Immature natural killer cell (primary cell): ENCODE measurements around the gene FKBP14. TPM values are rescaled to one million over a fixed set of nuclear protein-coding genes. Genes with fewer than 3 reads are reported as not detected.

Source experiments
- DNase-seq, 3 donors: peaks; one replicate each; pipeline ENCODE4 v3.0.0; 2022; ENCODE audit warnings: mixed read lengths in 1 of 3
- H3K27ac Mint-ChIP-seq, 6 donors: one replicate each; pipeline ENCODE4 v1.8.0; 2020; ENCODE audit warnings: mixed read lengths in 6 of 6, mild to moderate bottlenecking in 5 of 6, inconsistent platforms in 4 of 6, moderate library complexity in 3 of 6
- H3K27me3 Mint-ChIP-seq, 3 donors: one replicate each; pipeline ENCODE4 v1.8.0; 2020 to 2021; ENCODE audit warnings: low read depth in 3 of 3, mild to moderate bottlenecking in 3 of 3, mixed read lengths in 3 of 3, moderate library complexity in 3 of 3, inconsistent platforms in 1 of 3
- H3K36me3 Mint-ChIP-seq, 3 donors: one replicate each; pipeline ENCODE4 v1.8.0; 2020; ENCODE audit warnings: mixed read lengths in 3 of 3, inconsistent platforms in 2 of 3, mild to moderate bottlenecking in 2 of 3
- H3K4me1 Mint-ChIP-seq, 2 donors: one replicate each; pipeline ENCODE4 v1.8.0; 2020; ENCODE audit warnings: inconsistent platforms in 2 of 2, mild to moderate bottlenecking in 2 of 2, mixed read lengths in 2 of 2, moderate library complexity in 1 of 2
- H3K4me3 Mint-ChIP-seq, 5 donors: one replicate each; pipeline ENCODE4 v1.8.0; 2020; ENCODE audit warnings: mild to moderate bottlenecking in 5 of 5, mixed read lengths in 5 of 5, inconsistent platforms in 3 of 5, moderate library complexity in 3 of 5
- H3K9me3 Mint-ChIP-seq, 6 donors: one replicate each; pipeline ENCODE4 v1.8.0; 2020; ENCODE audit warnings: mild to moderate bottlenecking in 6 of 6, mixed read lengths in 6 of 6, inconsistent platforms in 4 of 6, moderate library complexity in 3 of 6
- polyA plus RNA-seq, 3 donors: library from polyadenylated mRNA; unstranded; fragments of 300-500 nt; fragmentation: Illumina TruSeq; gene quantifications; one replicate each; pipeline ENCODE4 v1.2.3, GENCODE V29; 2021

The FKBP14 gene
- polyA plus RNA-seq, 3 donors from 2014 or later = 1.1 to 1.9 (median 1.5) TPM

DNA sequence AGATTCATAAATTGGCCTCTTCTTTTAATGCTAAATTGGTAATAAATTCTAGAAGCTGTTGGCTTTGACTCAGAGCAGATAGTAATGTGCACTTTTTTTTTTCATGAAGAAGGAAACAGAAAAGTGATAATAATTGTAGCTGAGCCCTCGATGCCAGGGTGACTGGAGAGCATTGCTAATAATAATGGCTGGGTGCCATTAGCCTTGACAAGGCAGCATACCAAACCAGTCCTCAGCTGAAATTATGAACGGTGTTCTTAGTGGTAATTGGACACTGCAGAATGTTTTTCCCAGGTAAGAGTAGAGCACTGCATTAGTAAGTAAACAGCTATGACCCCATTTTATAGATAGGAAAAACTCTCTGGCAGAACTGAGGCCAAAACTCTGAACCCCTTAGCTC is 20.6 kb upstream of the FKBP14 start:
- H3K4me1 Mint-ChIP-seq = peaks cover 0 to under 1% of the 10 kb centered on the region in 2 donors
- no peak overlapping the region for H3K4me3 Mint-ChIP-seq
- DNase-seq = no peak
- no peak overlapping the region for H3K27ac Mint-ChIP-seq
- H3K27me3 Mint-ChIP-seq = no peaks in the 10 kb centered on the region
- H3K36me3 Mint-ChIP-seq = peaks cover 20 to 40% (median 23%) of the 10 kb centered on the region in 3 donors
- no peaks in the 10 kb centered on the region for H3K9me3 Mint-ChIP-seq

DNA sequence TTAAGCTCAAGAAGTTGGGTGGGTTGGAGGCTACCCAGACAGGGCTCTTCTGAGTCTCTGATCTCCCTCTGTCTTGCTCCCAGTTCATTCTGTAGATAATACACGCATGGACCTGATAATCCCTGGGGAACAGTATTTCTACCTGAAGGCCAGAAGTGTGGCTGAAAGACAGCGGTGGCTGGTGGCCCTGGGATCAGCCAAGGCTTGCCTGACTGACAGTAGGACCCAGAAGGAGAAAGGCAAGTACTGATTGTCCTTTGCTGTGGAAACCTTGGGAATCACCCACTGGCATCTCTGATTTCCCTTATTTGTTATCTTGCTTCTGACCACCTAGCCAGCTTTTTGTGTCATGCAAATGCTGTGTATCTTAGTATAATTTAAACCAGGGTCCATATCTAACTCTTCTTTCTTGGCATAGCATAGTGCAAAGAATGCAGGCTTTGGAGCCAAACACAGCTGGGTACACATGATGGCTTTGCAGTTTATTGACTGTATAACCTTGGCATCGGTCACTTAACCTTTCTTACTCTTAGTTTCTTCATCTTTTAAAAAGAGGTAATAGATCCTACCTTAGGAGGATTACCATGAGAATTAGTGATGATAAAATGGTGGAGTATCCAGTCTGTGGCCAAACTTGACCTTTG is 19.7 kb upstream of the FKBP14 start:
- H3K27ac Mint-ChIP-seq = peak overlapping the region in 1 of 6 donors; percentile 14
- H3K4me1 Mint-ChIP-seq = peaks cover 0 to 5% of the 10 kb centered on the region in 2 donors
- H3K4me3 Mint-ChIP-seq = no peak overlapping the region
- no peaks in the 10 kb centered on the region for H3K27me3 Mint-ChIP-seq
- H3K9me3 Mint-ChIP-seq = no peaks in the 10 kb centered on the region
- peaks cover 20 to 40% (median 23%) of the 10 kb centered on the region in 3 donors for H3K36me3 Mint-ChIP-seq
- no peak for DNase-seq

DNA sequence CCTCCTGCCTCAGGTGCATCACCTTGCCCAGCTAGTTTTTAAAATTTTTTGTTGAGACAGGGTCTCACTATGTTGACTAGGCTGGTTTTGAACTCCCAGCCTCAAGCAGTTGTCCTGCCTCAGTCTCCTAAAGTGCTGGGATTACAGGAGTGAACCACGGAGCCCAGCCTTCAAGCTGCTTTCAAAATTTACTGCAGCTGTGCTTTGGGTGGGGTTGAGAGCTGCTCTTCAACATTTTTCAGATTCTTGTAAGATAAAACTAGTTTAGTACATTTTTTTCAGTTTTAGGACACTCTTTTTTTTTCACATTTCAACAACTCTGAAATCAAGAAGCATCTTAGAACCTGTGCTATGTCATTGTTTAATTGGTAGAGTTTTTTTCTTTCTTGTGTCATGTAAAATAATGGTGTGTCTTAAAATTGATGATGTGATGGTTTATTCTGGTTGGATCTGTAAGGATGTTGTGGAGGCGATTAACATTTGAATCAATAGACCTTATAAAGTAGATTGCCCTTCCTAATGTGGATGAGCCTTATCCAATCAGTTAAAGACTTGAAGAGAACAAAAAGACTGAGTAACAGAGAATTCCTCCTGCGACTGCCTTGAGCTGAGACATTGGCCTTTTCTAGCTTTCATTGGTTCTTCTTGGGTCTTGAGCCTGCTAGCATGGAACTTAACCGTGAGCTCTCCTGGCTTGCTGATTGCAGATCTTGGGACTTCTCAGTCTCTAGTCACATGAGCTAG is 15.2 kb upstream of the FKBP14 start:
- Mint-ChIP-seq H3K36me3 (peaks cover 6 to 15% (median 9%) of the 10 kb centered on the region in 3 donors), H3K4me1 (peaks cover 3 to 5% of the 10 kb centered on the region in 2 donors), H3K9me3 (no peaks in the 10 kb centered on the region), H3K27ac (peak overlapping the region in 2 of 6 donors; percentile 42 to 52), H3K4me3 (no peak overlapping the region), H3K27me3 (no peaks in the 10 kb centered on the region)
- no peak for DNase-seq

DNA sequence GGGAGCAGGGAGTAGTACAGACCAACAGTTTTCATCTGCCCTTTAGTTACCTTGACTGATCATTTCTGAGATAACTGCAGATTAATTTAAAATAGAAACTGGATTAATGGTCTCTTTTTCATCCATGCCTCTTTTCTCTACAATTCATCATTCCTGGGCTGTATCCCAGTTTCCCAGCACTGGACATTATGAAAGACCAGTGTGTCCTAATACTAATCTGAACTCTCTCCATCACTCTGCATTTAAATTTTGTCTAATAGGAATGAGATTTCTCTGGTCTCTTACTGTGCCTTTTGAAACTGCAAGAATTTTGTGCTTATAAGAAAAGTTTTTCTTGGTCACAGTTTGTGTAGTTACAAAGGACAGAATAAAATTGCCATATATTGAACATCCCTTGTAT is 14.4 kb upstream of the FKBP14 start:
- Mint-ChIP-seq H3K36me3 (peaks cover 0 to 7% (median 5%) of the 10 kb centered on the region in 3 donors), H3K4me1 (peaks cover 3 to 5% of the 10 kb centered on the region in 2 donors), H3K27me3 (no peaks in the 10 kb centered on the region), H3K9me3 (no peaks in the 10 kb centered on the region), H3K27ac (no peak overlapping the region), H3K4me3 (no peak overlapping the region)
- DNase-seq = no peak

DNA sequence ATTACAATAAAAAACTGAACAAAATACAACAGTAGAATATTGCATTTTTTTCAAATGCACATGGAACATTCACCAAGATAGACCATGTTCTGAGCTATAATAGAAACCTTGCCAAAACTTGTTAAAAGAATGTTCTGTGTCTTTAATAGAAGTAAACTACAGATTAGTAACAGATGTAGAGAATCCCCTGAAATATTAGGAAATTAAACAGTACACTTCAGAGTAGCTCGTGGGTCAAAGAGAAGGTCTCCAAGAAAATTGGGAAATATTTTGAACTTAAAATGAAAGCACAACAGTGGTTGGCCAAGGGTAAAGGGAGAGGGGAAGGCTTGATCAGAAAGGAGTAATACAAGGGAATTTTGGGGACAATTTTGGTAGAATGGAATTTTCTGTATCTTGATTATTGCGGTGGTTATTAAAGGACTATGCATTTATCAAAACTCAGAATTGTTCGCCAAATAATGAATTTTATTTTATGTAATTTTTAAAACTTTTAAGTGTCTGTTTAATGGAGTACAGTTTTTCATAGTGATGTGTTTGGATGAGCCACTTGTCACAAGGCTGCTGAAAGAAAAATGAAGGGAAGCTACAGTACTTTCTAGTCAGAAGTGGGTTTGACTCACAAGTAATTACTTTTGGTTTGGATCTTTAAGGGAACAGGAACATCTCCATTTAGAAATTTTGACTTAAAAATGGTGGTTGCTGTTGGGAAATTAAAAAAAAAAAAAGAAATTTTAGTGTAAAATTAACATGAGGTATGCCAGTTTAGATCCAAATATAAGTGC is 11.9 kb upstream of the FKBP14 start:
- Mint-ChIP-seq H3K27ac (no peak overlapping the region), H3K27me3 (no peaks in the 10 kb centered on the region), H3K4me1 (peaks cover 3 to 5% of the 10 kb centered on the region in 2 donors), H3K9me3 (no peaks in the 10 kb centered on the region), H3K36me3 (peaks cover 0 to 3% (median 0%) of the 10 kb centered on the region in 3 donors), H3K4me3 (no peak overlapping the region)
- DNase-seq = no peak

DNA sequence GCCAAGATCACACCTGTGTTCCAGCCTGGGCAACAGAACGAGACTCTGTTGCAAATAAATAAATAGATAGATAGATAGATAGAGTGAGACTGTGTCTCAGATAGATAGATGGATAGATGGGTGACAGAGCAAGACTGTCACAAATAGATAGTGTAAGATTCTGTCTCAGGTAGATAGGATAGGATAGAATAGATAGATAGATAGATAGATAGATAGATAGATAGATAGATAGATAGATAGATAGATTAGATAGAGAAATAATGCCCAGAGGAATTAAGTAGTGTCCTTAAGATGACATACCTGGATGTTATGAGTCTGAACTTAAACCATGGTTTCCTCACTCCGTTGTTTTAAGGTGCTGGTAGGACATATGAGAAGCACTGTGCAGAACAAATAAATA is 9.7 kb upstream of the FKBP14 start:
- Mint-ChIP-seq H3K36me3 (peaks cover 0 to 3% (median 0%) of the 10 kb centered on the region in 3 donors), H3K4me3 (no peak overlapping the region), H3K27ac (no peak overlapping the region), H3K9me3 (no peaks in the 10 kb centered on the region), H3K27me3 (no peaks in the 10 kb centered on the region), H3K4me1 (peaks cover 0 to 3% of the 10 kb centered on the region in 2 donors)
- no peak for DNase-seq

DNA sequence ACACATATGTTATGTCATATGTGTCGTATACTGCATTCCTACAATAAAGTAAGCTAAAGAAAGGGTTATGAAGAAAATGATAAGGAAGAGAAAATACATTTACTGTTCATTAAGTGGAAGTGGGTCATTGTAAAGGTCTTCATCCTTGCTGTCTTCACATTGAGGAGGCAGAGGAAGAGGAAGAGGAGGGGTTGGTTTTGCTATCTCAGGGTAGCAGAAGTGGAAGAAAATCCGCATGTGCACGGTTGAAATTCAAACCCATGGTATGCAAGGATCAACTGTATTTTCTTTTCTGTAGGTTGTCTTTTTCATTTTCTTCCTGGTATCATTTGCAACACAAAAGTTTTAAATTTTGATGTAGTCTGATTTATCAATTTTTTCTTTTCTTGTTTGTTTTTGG is 8.0 kb upstream of the FKBP14 start:
- H3K9me3 Mint-ChIP-seq = no peaks in the 10 kb centered on the region
- H3K4me1 Mint-ChIP-seq = no peaks in the 10 kb centered on the region
- H3K27ac Mint-ChIP-seq = no peak overlapping the region
- DNase-seq = no peak
- H3K4me3 Mint-ChIP-seq = no peak overlapping the region
- peaks cover 0 to 3% (median 0%) of the 10 kb centered on the region in 3 donors for H3K36me3 Mint-ChIP-seq
- no peaks in the 10 kb centered on the region for H3K27me3 Mint-ChIP-seq

DNA sequence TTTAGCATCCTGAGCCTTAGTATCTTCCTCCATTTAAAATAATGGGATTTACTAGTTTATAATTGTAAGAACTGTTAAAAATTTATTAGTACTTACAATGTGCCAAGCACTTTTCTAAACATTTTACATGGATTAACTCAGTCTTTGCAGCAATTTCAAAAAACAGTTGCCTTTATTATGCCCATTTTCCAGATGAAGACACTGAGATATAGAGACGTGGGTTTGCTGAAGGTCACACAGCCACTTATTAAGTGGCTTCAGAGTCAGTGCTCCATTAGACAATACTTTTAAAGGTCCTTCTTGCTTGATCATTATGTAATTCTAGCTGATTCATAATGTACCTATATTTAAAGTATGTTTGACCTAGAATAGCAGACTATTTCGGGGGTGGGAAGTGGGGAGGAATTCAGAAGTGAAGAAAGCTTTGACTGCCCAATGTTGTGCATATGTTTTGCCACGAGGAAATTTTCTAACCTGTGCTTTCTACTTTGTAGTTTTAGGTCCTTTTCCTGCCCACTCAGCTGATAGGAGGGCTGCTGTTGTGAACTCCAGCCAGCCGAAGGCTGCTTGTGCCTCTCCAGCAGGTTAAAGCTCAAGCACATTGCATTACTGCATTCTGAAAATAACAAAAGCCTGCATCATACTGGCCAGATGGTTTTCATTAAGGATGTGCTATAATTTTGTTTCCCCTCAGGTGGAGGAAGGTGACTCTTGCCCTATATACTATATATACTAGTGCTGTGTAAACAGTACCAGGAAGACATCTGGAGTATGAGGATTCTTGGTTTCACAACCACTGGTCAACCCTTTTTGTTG is 6.0 kb upstream of the FKBP14 start:
- no peaks in the 10 kb centered on the region for H3K9me3 Mint-ChIP-seq
- peaks cover 6 to 7% of the 10 kb centered on the region in 2 donors for H3K4me1 Mint-ChIP-seq
- H3K36me3 Mint-ChIP-seq = peaks cover 0 to 3% (median 0%) of the 10 kb centered on the region in 3 donors
- no peak overlapping the region for H3K4me3 Mint-ChIP-seq
- no peak for DNase-seq
- no peak overlapping the region for H3K27ac Mint-ChIP-seq
- peaks cover 0 to 6% (median 5%) of the 10 kb centered on the region in 3 donors for H3K27me3 Mint-ChIP-seq

DNA sequence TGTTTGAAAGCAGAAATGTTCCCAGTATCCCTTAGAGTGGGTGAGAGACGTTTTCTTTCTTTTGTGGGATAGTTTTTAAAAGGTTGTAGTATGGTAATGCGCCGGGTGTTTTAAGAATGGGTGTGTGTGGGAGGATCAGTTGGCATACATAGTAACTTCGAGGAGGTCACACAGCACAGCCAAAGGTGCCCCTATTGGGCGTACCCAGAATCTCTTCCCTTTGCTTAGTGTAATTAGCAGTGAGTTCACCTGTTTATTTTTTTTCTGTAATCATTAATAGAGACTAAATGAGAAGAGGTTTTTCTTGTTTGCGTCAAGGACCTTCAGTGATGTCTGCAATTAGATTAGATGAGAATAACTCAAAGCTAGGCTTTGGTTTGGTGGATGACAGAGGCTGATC is 3.2 kb upstream of the FKBP14 start:
- Mint-ChIP-seq H3K4me3 (no peak overlapping the region), H3K27me3 (peaks cover 0 to 6% (median 5%) of the 10 kb centered on the region in 3 donors), H3K27ac (peak overlapping the region in 2 of 6 donors; percentile 80 to 91), H3K36me3 (peaks cover 0 to 3% (median 0%) of the 10 kb centered on the region in 3 donors), H3K4me1 (peaks cover 29 to 34% of the 10 kb centered on the region in 2 donors), H3K9me3 (no peaks in the 10 kb centered on the region)
- DNase-seq = no peak

DNA sequence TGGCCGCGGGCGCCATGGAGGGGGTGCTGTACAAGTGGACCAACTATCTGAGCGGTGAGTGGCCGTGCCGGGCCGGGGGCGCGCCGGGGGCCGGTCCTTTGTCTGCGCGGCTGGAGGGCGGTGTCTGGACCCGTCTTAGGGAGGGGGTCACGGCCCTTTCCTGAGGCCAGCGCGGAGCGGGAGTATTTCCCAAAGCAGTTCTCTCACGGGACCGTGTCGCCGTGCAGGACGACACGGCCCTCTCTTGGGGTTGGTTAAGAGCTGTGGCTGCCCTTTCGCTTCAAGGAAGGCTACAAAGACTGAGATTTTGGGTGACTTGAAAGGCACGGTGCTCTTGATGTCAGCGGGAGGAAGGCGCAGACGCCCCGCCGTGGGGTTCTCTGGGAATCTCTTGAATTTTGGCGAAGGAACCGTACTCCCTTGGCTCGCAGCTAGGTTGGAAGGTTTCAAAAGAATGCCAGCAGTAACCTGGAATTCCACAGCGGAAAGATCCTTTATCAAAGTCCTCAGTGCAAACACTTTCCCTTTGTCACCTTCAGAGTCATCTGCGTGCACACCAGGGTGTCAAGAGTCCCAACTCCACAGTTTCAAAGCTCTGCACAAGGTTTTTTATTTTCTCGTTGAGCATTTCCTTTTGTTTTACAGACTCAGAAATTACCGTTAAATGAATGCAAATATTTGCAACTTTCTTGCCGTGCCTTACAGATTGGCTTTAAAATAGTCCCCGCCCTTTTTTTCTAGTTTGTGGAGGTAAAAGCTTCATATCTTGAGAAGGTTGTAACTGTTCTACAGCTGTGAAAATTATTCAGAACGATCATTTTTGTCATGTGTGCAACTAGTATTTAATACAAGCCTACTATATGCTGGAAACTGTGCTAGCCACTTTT is 2.5 kb upstream of the FKBP14 start:
- Mint-ChIP-seq H3K27me3 (peaks cover 0 to 6% (median 5%) of the 10 kb centered on the region in 3 donors), H3K4me1 (peaks cover 32 to 37% of the 10 kb centered on the region in 2 donors), H3K36me3 (no peaks in the 10 kb centered on the region), H3K9me3 (no peaks in the 10 kb centered on the region), H3K27ac (peak overlapping the region in 4 of 6 donors; percentile 80 to 91 (median 90)), H3K4me3 (no peak overlapping the region)
- peak; percentile 18 to 33 (median 26) for DNase-seq

DNA sequence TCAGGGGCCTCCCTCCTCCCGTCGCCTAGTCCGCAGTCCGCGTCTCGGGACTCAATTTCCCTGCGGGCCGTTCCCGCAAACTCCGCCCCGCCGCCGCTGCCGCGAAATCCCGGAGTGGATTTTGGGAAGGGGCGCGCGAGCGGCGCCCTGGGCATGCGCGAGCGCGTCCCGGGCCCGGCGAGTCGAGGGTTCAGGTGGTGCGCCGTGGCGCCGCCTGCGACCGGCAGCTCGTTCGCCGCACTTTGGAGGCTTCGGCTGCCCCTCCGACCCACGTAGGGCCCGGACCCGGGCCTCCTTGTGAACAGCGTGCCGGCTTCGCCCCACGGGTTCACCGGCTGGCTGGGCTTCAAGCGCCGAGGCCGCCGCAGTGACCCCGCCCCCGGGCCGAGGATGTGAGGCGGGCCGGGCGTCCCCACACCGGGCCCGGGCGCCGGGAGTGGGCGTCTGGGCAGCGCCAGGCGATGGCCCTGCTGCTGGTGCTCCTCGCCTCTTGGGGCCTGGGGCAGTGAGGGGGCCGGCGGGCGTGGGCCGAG is 1.8 kb upstream of the FKBP14 start, which contains the start of gene PLEKHA8:
Gene PLEKHA8, plus strand, starts transcription at position 197 of the 533 bp plus-strand sequence. CDS start 351 bp downstream, outside the sequence.
- H3K27me3 Mint-ChIP-seq = peaks cover 0 to 8% (median 5%) of the 10 kb centered on the region in 3 donors
- peak within 1 kb of the TSS in 2 of 5 donors; percentile 89 to 99 for H3K4me3 Mint-ChIP-seq
- peaks cover 36 to 44% of the 10 kb centered on the region in 2 donors for H3K4me1 Mint-ChIP-seq
- H3K36me3 Mint-ChIP-seq = no peaks in the 10 kb centered on the region
- peak within 1 kb of the TSS; percentile 79 to 94 (median 90) for H3K27ac Mint-ChIP-seq
- peak; percentile 90 to 92 (median 90) for DNase-seq
- H3K9me3 Mint-ChIP-seq = no peaks in the 10 kb centered on the region

DNA sequence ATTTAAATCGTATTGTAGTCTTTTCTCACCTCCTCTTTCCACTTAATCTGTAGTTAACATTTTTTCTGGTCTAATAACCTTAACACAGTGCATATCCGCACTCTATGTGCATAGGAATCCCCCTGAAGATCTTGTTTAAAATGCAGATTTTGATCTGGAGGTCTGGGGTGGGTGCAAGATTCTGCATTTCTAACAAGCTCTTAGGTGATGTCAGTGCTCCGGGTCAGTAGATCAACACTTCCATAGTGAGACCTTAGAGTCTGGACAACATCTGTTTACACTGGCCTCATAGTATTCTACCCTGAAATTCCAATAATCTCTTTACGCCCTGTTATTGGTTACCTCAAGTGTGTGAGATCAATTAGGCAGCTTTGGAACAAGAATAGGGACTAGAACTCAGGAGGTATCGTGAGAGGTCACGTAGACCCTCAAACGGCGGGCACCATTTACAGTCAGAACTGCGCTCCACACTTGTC is 1.3 kb upstream of the FKBP14 start:
- Mint-ChIP-seq H3K27ac (peak overlapping the region; percentile 79 to 94 (median 88)), H3K4me1 (peaks cover 38 to 49% of the 10 kb centered on the region in 2 donors), H3K27me3 (peaks cover 0 to 8% (median 5%) of the 10 kb centered on the region in 3 donors), H3K36me3 (no peaks in the 10 kb centered on the region), H3K9me3 (no peaks in the 10 kb centered on the region), H3K4me3 (peak overlapping the region in 2 of 5 donors; percentile 89 to 99)
- no peak for DNase-seq
